T-helper 2 cell treated with Interferon-gamma antibody and Interleukin-4, amounts not matched to agents 5 μg/mL and 100 μg/mL, for 36 hours (primary cell): ENCODE data around the gene GPC3.

Source experiments
- DNase-seq: peaks from one replicate; pipeline ENCODE4 v3.0.0; 2021; ENCODE audit warnings: low spot score
- H3K27ac Mint-ChIP-seq: one replicate; pipeline ENCODE4 v1.8.0; 2021; ENCODE audit warnings: mild to moderate bottlenecking, mixed read lengths
- H3K27me3 Mint-ChIP-seq: one replicate; pipeline ENCODE4 v1.8.0; 2021; ENCODE audit warnings: low read depth, mixed read lengths
- H3K36me3 Mint-ChIP-seq: one replicate; pipeline ENCODE4 v1.8.0; 2021; ENCODE audit warnings: low read depth, mixed read lengths
- H3K4me1 Mint-ChIP-seq: one replicate; pipeline ENCODE4 v1.8.0; 2021; ENCODE audit warnings: low read depth, mixed read lengths
- H3K4me3 Mint-ChIP-seq: one replicate; pipeline ENCODE4 v1.8.0; 2022; ENCODE audit warnings: mild to moderate bottlenecking, moderate library complexity, mixed read lengths
- H3K9me3 Mint-ChIP-seq: one replicate; pipeline ENCODE4 v1.8.0; 2021; ENCODE audit warnings: mixed read lengths

GPC3 gene

GRCh38 chrX:133653358-133653757 is 332.0 kb downstream of the GPC3 start:
- H3K4me1 Mint-ChIP-seq, result no peaks in the 10 kb centered on the region
- no peaks in the 10 kb centered on the region for H3K9me3 Mint-ChIP-seq
- no peak overlapping the region for H3K4me3 Mint-ChIP-seq
- no peaks in the 10 kb centered on the region for H3K27me3 Mint-ChIP-seq
- H3K27ac Mint-ChIP-seq, result no peak overlapping the region
- no peaks in the 10 kb centered on the region for H3K36me3 Mint-ChIP-seq
- no peak for DNase-seq

GRCh38 chrX:133652185-133652584 is 333.2 kb downstream of the GPC3 start:
- no peak overlapping the region for H3K4me3 Mint-ChIP-seq
- no peaks in the 10 kb centered on the region for H3K4me1 Mint-ChIP-seq
- no peaks in the 10 kb centered on the region for H3K36me3 Mint-ChIP-seq
- DNase-seq, result no peak
- no peaks in the 10 kb centered on the region for H3K27me3 Mint-ChIP-seq
- H3K9me3 Mint-ChIP-seq, result no peaks in the 10 kb centered on the region
- H3K27ac Mint-ChIP-seq, result no peak overlapping the region

- Mint-ChIP-seq H3K9me3 (no peaks in the 10 kb centered on the region), H3K27me3 (no peaks in the 10 kb centered on the region), H3K4me1 (no peaks in the 10 kb centered on the region), H3K4me3 (no peak overlapping the region), H3K36me3 (no peaks in the 10 kb centered on the region), H3K27ac (no peak overlapping the region)
- DNase-seq, result no peak
Measured at GRCh38 chrX:133650239-133650638, 335.2 kb downstream of the GPC3 start.

- H3K4me3 Mint-ChIP-seq, result no peak overlapping the region
- H3K27me3 Mint-ChIP-seq, result no peaks in the 10 kb centered on the region
- H3K4me1 Mint-ChIP-seq, result no peaks in the 10 kb centered on the region
- DNase-seq, result no peak
- H3K36me3 Mint-ChIP-seq, result no peaks in the 10 kb centered on the region
- H3K9me3 Mint-ChIP-seq, result no peaks in the 10 kb centered on the region
- no peak overlapping the region for H3K27ac Mint-ChIP-seq
Measured at GRCh38 chrX:133649651-133650050, 335.7 kb downstream of the GPC3 start.

GRCh38 chrX:133648594-133648993 is 336.8 kb downstream of the GPC3 start:
- Mint-ChIP-seq H3K4me3 (no peak overlapping the region), H3K27me3 (no peaks in the 10 kb centered on the region), H3K36me3 (no peaks in the 10 kb centered on the region), H3K27ac (no peak overlapping the region), H3K4me1 (no peaks in the 10 kb centered on the region), H3K9me3 (no peaks in the 10 kb centered on the region)
- DNase-seq, result no peak

- Mint-ChIP-seq H3K27me3 (no peaks in the 10 kb centered on the region), H3K27ac (no peak overlapping the region), H3K4me3 (no peak overlapping the region), H3K4me1 (no peaks in the 10 kb centered on the region), H3K9me3 (no peaks in the 10 kb centered on the region), H3K36me3 (no peaks in the 10 kb centered on the region)
- DNase-seq, result no peak
Measured at GRCh38 chrX:133646719-133647116, 338.7 kb downstream of the GPC3 start.

GRCh38 chrX:133645977-133646718 is 339.2 kb downstream of the GPC3 start:
- H3K27me3 Mint-ChIP-seq, result no peaks in the 10 kb centered on the region
- H3K36me3 Mint-ChIP-seq, result no peaks in the 10 kb centered on the region
- no peak for DNase-seq
- no peaks in the 10 kb centered on the region for H3K4me1 Mint-ChIP-seq
- H3K4me3 Mint-ChIP-seq, result no peak overlapping the region
- no peaks in the 10 kb centered on the region for H3K9me3 Mint-ChIP-seq
- no peak overlapping the region for H3K27ac Mint-ChIP-seq

GRCh38 chrX:133645256-133645655 is 340.1 kb downstream of the GPC3 start:
- no peaks in the 10 kb centered on the region for H3K27me3 Mint-ChIP-seq
- H3K36me3 Mint-ChIP-seq, result no peaks in the 10 kb centered on the region
- H3K27ac Mint-ChIP-seq, result no peak overlapping the region
- H3K9me3 Mint-ChIP-seq, result no peaks in the 10 kb centered on the region
- DNase-seq, result no peak
- H3K4me3 Mint-ChIP-seq, result no peak overlapping the region
- no peaks in the 10 kb centered on the region for H3K4me1 Mint-ChIP-seq

- Mint-ChIP-seq H3K36me3 (no peaks in the 10 kb centered on the region), H3K4me1 (no peaks in the 10 kb centered on the region), H3K9me3 (no peaks in the 10 kb centered on the region), H3K27me3 (no peaks in the 10 kb centered on the region), H3K4me3 (no peak overlapping the region), H3K27ac (no peak overlapping the region)
- no peak for DNase-seq
Measured at GRCh38 chrX:133640161-133641015, 345.0 kb downstream of the GPC3 start.

- Mint-ChIP-seq H3K36me3 (no peaks in the 10 kb centered on the region), H3K27ac (no peak overlapping the region), H3K9me3 (no peaks in the 10 kb centered on the region), H3K4me1 (no peaks in the 10 kb centered on the region), H3K4me3 (no peak overlapping the region), H3K27me3 (no peaks in the 10 kb centered on the region)
- no peak for DNase-seq
Measured at GRCh38 chrX:133639726-133640125, 345.7 kb downstream of the GPC3 start.

- DNase-seq, result no peak
- Mint-ChIP-seq H3K9me3 (no peaks in the 10 kb centered on the region), H3K36me3 (no peaks in the 10 kb centered on the region), H3K27ac (no peak overlapping the region), H3K4me3 (no peak overlapping the region), H3K27me3 (no peaks in the 10 kb centered on the region), H3K4me1 (no peaks in the 10 kb centered on the region)
Measured at GRCh38 chrX:133638285-133638684, 347.1 kb downstream of the GPC3 start.

GRCh38 chrX:133637765-133638164 is 347.6 kb downstream of the GPC3 start:
- H3K4me1 Mint-ChIP-seq, result no peaks in the 10 kb centered on the region
- H3K9me3 Mint-ChIP-seq, result no peaks in the 10 kb centered on the region
- H3K27ac Mint-ChIP-seq, result no peak overlapping the region
- no peak for DNase-seq
- no peak overlapping the region for H3K4me3 Mint-ChIP-seq
- H3K27me3 Mint-ChIP-seq, result no peaks in the 10 kb centered on the region
- no peaks in the 10 kb centered on the region for H3K36me3 Mint-ChIP-seq

GRCh38 chrX:133636009-133636408 is 349.4 kb downstream of the GPC3 start:
- H3K4me3 Mint-ChIP-seq, result no peak overlapping the region
- no peaks in the 10 kb centered on the region for H3K9me3 Mint-ChIP-seq
- H3K36me3 Mint-ChIP-seq, result no peaks in the 10 kb centered on the region
- DNase-seq, result no peak
- no peak overlapping the region for H3K27ac Mint-ChIP-seq
- no peaks in the 10 kb centered on the region for H3K4me1 Mint-ChIP-seq
- no peaks in the 10 kb centered on the region for H3K27me3 Mint-ChIP-seq

- H3K36me3 Mint-ChIP-seq, result no peaks in the 10 kb centered on the region
- H3K4me1 Mint-ChIP-seq, result no peaks in the 10 kb centered on the region
- H3K4me3 Mint-ChIP-seq, result no peak overlapping the region
- no peaks in the 10 kb centered on the region for H3K27me3 Mint-ChIP-seq
- DNase-seq, result no peak
- no peaks in the 10 kb centered on the region for H3K9me3 Mint-ChIP-seq
- H3K27ac Mint-ChIP-seq, result no peak overlapping the region
Measured at GRCh38 chrX:133634416-133634815, 351.0 kb downstream of the GPC3 start.
